HG02678 (cell line): ENCODE results near the gene MSN.

Source experiments
- ATAC-seq: cut with Tn5 transposase; IDR thresholded peaks from one replicate; pipeline ENCODE4 v1.9.1; 2021; ENCODE audit warnings: mild to moderate bottlenecking, moderate library complexity; ENCODE audit not compliant: unreplicated experiment

MSN gene

DNA sequence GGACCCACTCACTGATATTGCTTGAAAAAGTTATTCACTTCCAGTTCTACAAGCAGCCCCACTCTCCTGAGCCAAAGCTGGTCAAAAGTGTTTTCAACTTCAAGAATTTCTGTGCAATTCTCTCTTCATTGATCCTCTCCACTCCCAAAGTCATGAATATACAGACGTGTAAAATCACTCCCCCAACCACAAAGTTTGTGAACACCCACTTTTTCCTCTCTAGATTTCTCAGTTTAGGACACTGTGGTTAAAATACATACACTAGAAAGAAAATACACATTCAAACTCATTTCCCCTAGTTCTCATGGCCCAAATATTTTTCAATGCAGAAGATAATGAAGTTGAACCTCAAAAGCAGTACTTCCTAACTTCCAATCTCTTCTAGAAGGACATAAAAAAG, 116.3 kb downstream of the MSN start:
- ATAC-seq, result no peak
